Stimulated activated CD4-positive, alpha-beta T cell treated with anti-CD3 and anti-CD28 coated beads, TNF-alpha, amount 100 ng/mL, for 1 hour (primary cell): ENCODE measurements around the gene IFNA1.
"Not testable (repeated sequence)": the region's sequence is repeated elsewhere in the genome, so short reads cannot be mapped to it uniquely, and the experiment has no call there.

Source experiments
- DNase-seq, 3 donors: peaks; one replicate each; pipeline ENCODE4 v3.0.0-alpha.2; 2020; ENCODE audit warnings: low read depth in 3 of 3, low spot score in 1 of 3

The IFNA1 gene

GRCh38 chr9:21440139-21440538 is at the start of gene IFNA1:
Gene IFNA1 (plus strand): TSS chr9:21440439. CDS start chr9:21440508, 69 bp downstream.
- DNase-seq = no peak

- no peak for DNase-seq
These were observed 48.0 kb upstream of the IFNA1 start for GRCh38 chr9:21392270-21392669.

GRCh38 chr9:21395778-21396717 is 44.2 kb upstream of the IFNA1 start:
- DNase-seq = peak; percentile 1 to 52 (median 22)

- no peak for DNase-seq
These were observed 41.2 kb upstream of the IFNA1 start for GRCh38 chr9:21398955-21399489.

- no peak for DNase-seq
These were observed 40.3 kb upstream of the IFNA1 start for GRCh38 chr9:21399956-21400355.

GRCh38 chr9:21402386-21403251 is 37.6 kb upstream of the IFNA1 start:
- DNase-seq = no peak

GRCh38 chr9:21404146-21404545 is 36.1 kb upstream of the IFNA1 start:
- no peak for DNase-seq

- no peak for DNase-seq
These were observed 31.4 kb upstream of the IFNA1 start, which contains the start of gene IFNA8 for GRCh38 chr9:21408817-21409216. Gene IFNA8 (plus strand): TSS chr9:21409117. CDS start chr9:21409177, 60 bp downstream.

GRCh38 chr9:21412107-21412506 is 28.1 kb upstream of the IFNA1 start:
- DNase-seq = no peak

- DNase-seq = no peak
These were observed 27.1 kb upstream of the IFNA1 start for GRCh38 chr9:21413151-21413550.

GRCh38 chr9:21413624-21414023 is 26.6 kb upstream of the IFNA1 start:
- no peak for DNase-seq

GRCh38 chr9:21414220-21414940 is 25.9 kb upstream of the IFNA1 start:
- no peak for DNase-seq

- DNase-seq = no peak
These were observed 24.6 kb upstream of the IFNA1 start for GRCh38 chr9:21415493-21416267.

- DNase-seq = no peak
These were observed 12.0 kb upstream of the IFNA1 start for GRCh38 chr9:21428235-21428634.

- DNase-seq = no peak
These were observed 11.0 kb upstream of the IFNA1 start for GRCh38 chr9:21429191-21429590.

GRCh38 chr9:21432672-21433425 is 7.4 kb upstream of the IFNA1 start:
- no peak for DNase-seq

GRCh38 chr9:21434202-21435014 is 5.8 kb upstream of the IFNA1 start:
- DNase-seq = no peak

- DNase-seq = not testable (repeated sequence)
These were observed 5.2 kb upstream of the IFNA1 start for GRCh38 chr9:21435015-21435383.
